GM12878 (cell line): Measurements from ENCODE around the gene WBP1L. TPM values are rescaled to one million over a fixed set of nuclear protein-coding genes. Genes with fewer than 3 reads are reported as not detected.
A peak's percentile ranks its signal among the peaks of the same experiment; 100 is the strongest.

Experiments used
- ATAC-seq: fragments of 200-7000 bp; cut with Tn5 transposase; 3 replicates; pipeline ENCODE4 v1.9.1; 2020; ENCODE audit warnings: mild to moderate bottlenecking, moderate library complexity
- BruUV-seq: library from RNA; stranded (reverse); fragments of 400-500 nt; replicated peaks from 2 replicates; lab custom pipeline; 2021; lab: Mats Ljungman, UMichigan
- CTCF ChIA-PET: fragments of 300-600 bp; sonication (Branson Sonifier 250); formaldehyde crosslinking; extraction: SDS; loops from one replicate; lab custom pipeline; 2021; ENCODE audit warnings: inconsistent platforms; lab: Yijun Ruan, JAX
- POLR2A ChIA-PET: fragments of 350-600 bp; formaldehyde crosslinking; extraction: SDS; loops from one replicate; lab custom pipeline; 2021; ENCODE audit warnings: inconsistent platforms; lab: Charles Lee
- RAD21 ChIA-PET: fragments of 300-600 bp; sonication (Branson Sonifier 250); formaldehyde crosslinking; loops from one replicate; lab custom pipeline; 2023; ENCODE audit warnings: antibody characterized with exemption; ENCODE audit not compliant: unreplicated experiment; lab: Charles Lee
- SMC1A ChIA-PET: fragments of 300-600 bp; sonication (Branson Sonifier 250); formaldehyde crosslinking; loops from one replicate; lab custom pipeline; 2023; ENCODE audit not compliant: unreplicated experiment, uncharacterized antibody; lab: Charles Lee
- DNase-seq: peaks from one replicate; pipeline ENCODE4 v3.0.0-alpha.2; 2011; ENCODE audit warnings: low read depth, low spot score
- FAIRE-seq: peaks from 3 replicates; lab custom pipeline; 2011; peaks lifted over from hg19 to GRCh38; lab: Jason Lieb, UNC
- H2AFZ ChIP-seq: 2 replicates; pipeline ENCODE4 v1.6.0; 2011; ENCODE audit warnings: low read depth, low read length, control low read depth; ENCODE audit not compliant: control insufficient read depth
- H3K27ac ChIP-seq: 2 replicates; pipeline ENCODE4 v1.5.1; 2011; ENCODE audit warnings: control low read depth; ENCODE audit not compliant: control insufficient read depth, insufficient read depth
- H3K27me3 ChIP-seq, 2 experiments: replicated peaks in 1 of 2; 2 replicates each; pipeline versions ENCODE4 v1.6.0 to v1.6.1; 2011; ENCODE audit warnings: low read length in 1 of 2; ENCODE audit not compliant: control insufficient read depth in 2 of 2, insufficient read depth in 2 of 2
- H3K36me3 ChIP-seq, 2 experiments: 2 replicates each; pipeline ENCODE4 v1.5.1; 2011; ENCODE audit warnings: low read length in 1 of 2; ENCODE audit not compliant: control insufficient read depth in 2 of 2, insufficient read depth in 2 of 2
- H3K4me1 ChIP-seq: 2 replicates; pipeline ENCODE4 v1.6.1; 2011; ENCODE audit warnings: mild to moderate bottlenecking, low read length, moderate library complexity, mixed read lengths; ENCODE audit not compliant: control insufficient read depth, insufficient read depth
- H3K4me2 ChIP-seq: 2 replicates; pipeline ENCODE4 v1.6.0; 2011; ENCODE audit warnings: control low read depth; ENCODE audit not compliant: control insufficient read depth, insufficient read depth
- H3K4me3 ChIP-seq: fragments of 200-600 bp; sonication (generic); 2 replicates; pipeline ENCODE4 v1.5.1; 2016
- H3K79me2 ChIP-seq: 2 replicates; pipeline ENCODE4 v1.6.0; 2011; ENCODE audit warnings: low read length; ENCODE audit not compliant: control insufficient read depth, insufficient read depth
- H3K9ac ChIP-seq: 2 replicates; pipeline ENCODE4 v1.8.0; 2011; ENCODE audit warnings: low read length, control low read depth, mixed read lengths; ENCODE audit not compliant: control insufficient read depth, insufficient read depth
- H3K9me3 ChIP-seq: replicated peaks from 3 replicates; pipeline ENCODE4 v1.5.1; 2011; ENCODE audit warnings: mild to moderate bottlenecking, low read length; ENCODE audit not compliant: control insufficient read depth, insufficient read depth
- H4K20me1 ChIP-seq: 2 replicates; pipeline ENCODE4 v1.6.0; 2011; ENCODE audit not compliant: control insufficient read depth, insufficient read depth
- BMI1 ChIP-seq: fragments of 450-650 bp; IDR thresholded peaks from 2 replicates; pipeline ENCODE4 v1.6.1; 2016; ENCODE audit warnings: mild to moderate bottlenecking, moderate library complexity, borderline replicate concordance
- CREM ChIP-seq: IDR thresholded peaks from 2 replicates; pipeline ENCODE4 v1.6.1; 2014; ENCODE audit warnings: antibody characterized with exemption, low read depth
- ETV6 ChIP-seq, 2 experiments: fragments of 450-650 bp in 1 of 2; IDR thresholded peaks in 1 of 2; conservative IDR thresholded peaks in 1 of 2; 2 replicates each; pipeline ENCODE4 v1.6.1; 2014; ENCODE audit warnings: antibody characterized with exemption in 1 of 2, borderline replicate concordance in 1 of 2, low read depth in 1 of 2, mild to moderate bottlenecking in 1 of 2, moderate library complexity in 1 of 2
- IKZF2 ChIP-seq, 2 experiments: fragments of 450-650 bp; IDR thresholded peaks; 2 replicates each; pipeline ENCODE4 v1.6.1; 2017; ENCODE audit warnings: mild to moderate bottlenecking in 2 of 2, moderate library complexity in 2 of 2
- NFIC ChIP-seq: IDR thresholded peaks from 2 replicates; pipeline ENCODE4 v1.6.1; 2012; ENCODE audit warnings: low read depth, mild to moderate bottlenecking, inconsistent platforms, low read length, moderate library complexity
- PML ChIP-seq: IDR thresholded peaks from 2 replicates; pipeline ENCODE4 v1.6.1; 2012; ENCODE audit warnings: low read length, inconsistent platforms
- SP1 ChIP-seq: IDR thresholded peaks from one replicate; pipeline ENCODE4 v1.6.1; 2011; ENCODE audit warnings: low read depth, low read length
- ZNF24 ChIP-seq: fragments of 450-650 bp; IDR thresholded peaks from 2 replicates; pipeline ENCODE4 v1.6.1; 2017; ENCODE audit warnings: antibody characterized with exemption, mild to moderate bottlenecking
- ZZZ3 ChIP-seq: IDR thresholded peaks from 2 replicates; pipeline ENCODE4 v1.6.1; 2011; ENCODE audit warnings: low read depth; ENCODE audit not compliant: control insufficient read depth, insufficient read length
- WGBS: methylation state at CpG from one replicate; pipeline ENCODE4 v1.1.6; 2016; ENCODE audit warnings: low lambda C conversion rate; ENCODE audit not compliant: insufficient replicate concordance, insufficient coverage; ENCODE audit errors: missing lambda C conversion rate; 5-methylcytosine and 5-hydroxymethylcytosine counted together
- in situ Hi-C: fragments of 300-500 bp; cut with MboI; formaldehyde crosslinking; loops from 9 replicates; pipeline ENCODE4 v1.14.3; 2018; ENCODE audit warnings: mixed read lengths
- intact Hi-C: fragments of 100-400 bp; cut with micrococcal nuclease; formaldehyde crosslinking; loops from one replicate; pipeline ENCODE4 v1.14.2; 2022; ENCODE audit not compliant: unreplicated experiment
- polyA plus RNA-seq, 11 experiments: library from polyadenylated mRNA; depleted of rRNA in 4 of 11; unstranded in 6 of 11; stranded (reverse) in 5 of 11; fragments of >200 nt; fragmentation: Nextera tagmentation in 4 of 11; fragmentation: Illumina TruSeq in 1 of 11; extraction: Ambion mirVana in 4 of 11; extraction: Trizol in 1 of 11; gene quantifications; 1 replicate in 1 of 11; 2 replicates in 10 of 11; pipeline versions ENCODE4 v1.2.1 to v1.2.3, GENCODE V29; 2011 to 2016; ENCODE audit warnings: inconsistent platforms in 2 of 11, missing spikeins in 2 of 11, low read depth in 1 of 11
- total RNA-seq, 4 experiments: library from RNA; depleted of rRNA in 3 of 4; stranded (reverse); fragments of >200 nt in 3 of 4; fragmentation: Illumina TruSeq in 1 of 4; extraction: Trizol in 1 of 4; gene quantifications; 2 replicates each; pipeline versions ENCODE4 v1.2.1 to v1.2.3, GENCODE V29; 2013 to 2021
- TF ChIP-seq, protein P1 (sequence below): IDR thresholded peaks from 2 replicates; pipeline ENCODE4 v1.6.1; 2012; ENCODE audit warnings: improper control_type of control experiment, low read depth, low read length; ENCODE audit not compliant: insufficient replicate concordance

Gene WBP1L
- total and polyA plus RNA-seq, 10 of the 15 experiments (the other 5 are each of a cell fraction or from before 2014, with no cell fraction given): 3.7 to 18.8 (median 12.3) TPM

DNA sequence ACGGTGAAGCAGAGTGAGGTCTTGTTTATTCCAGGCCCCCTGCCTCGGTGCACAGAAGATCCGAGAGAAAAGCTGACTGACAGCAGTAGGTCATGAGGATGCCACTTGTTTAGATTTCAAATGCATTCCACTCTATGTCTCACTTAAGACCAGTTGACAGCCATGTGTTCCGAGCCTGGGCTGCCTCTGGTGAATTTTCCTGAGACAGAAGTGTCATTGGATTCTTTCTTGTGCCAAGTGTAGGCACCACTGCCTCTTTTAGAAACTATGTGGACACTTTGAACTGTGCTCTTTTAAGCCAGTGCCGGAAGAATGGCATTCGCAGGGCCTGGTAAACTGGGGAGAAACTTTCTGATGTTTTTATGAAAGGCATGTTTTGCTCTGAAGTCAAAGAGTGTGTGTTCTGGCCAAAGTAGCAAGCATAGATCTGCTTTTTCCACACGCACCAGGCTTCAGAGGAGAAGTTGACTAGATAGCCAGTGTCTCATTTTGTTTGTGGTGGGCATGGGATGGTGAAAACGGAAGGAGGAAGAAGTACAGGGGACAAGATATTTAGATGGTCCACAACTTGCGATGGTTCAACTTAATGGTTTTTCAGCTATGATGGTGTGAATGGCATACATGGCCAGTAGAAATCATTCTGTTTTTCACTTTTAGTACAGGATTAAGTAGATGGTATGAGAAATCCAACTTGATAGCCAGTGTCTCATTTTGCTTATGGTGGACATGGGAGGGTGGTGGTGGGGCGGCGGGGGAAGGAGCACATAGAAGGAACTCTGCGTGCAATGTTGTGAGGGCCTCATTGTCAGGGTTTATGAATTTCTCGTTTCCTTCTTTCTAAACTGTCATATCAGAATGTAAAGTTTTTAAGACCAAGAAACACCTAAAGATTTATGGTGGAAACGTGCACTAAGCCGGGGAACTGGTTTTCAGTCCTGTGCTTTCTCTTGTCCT is 52.0 kb downstream of the WBP1L start:
- H3K9ac ChIP-seq: peak overlapping the region; percentile 55
- intact Hi-C loops: loop anchor here (5.0 kb wide), 1 partner anchor 43 kb away; no protein-coding TSS in a partner anchor
- H3K36me3 ChIP-seq: peaks cover 2 to 15% of the 10 kb centered on the region in 2 experiments; a peak in 2 of 4 replicates
- TF ChIP-seq ZZZ3 (no peak), PML (0 out of 2 replicates have a peak, but pooled peaks have one; percentile 18), CREM (0 out of 2 replicates have a peak, but pooled peaks have one; percentile 5), NFIC (peak; percentile 38; the same call in 1 of the 2 replicates), BMI1 (no peak), ZNF24 (no peak), ETV6 (conservative IDR thresholded peaks at IDR 0.05 in 1 of 2, IDR thresholded peaks at IDR 0.05 in 1 of 2; ENCODE audit: borderline replicate concordance in 1 of 2, low read depth in 1 of 2) (0 out of 4 replicates have a peak, but pooled peaks of 1 of the 2 experiments have one; percentile 14), SP1 (peak; percentile 18), IKZF2 (IDR thresholded peaks at IDR 0.05) (no peak)
- TF ChIP-seq, protein P1, sequence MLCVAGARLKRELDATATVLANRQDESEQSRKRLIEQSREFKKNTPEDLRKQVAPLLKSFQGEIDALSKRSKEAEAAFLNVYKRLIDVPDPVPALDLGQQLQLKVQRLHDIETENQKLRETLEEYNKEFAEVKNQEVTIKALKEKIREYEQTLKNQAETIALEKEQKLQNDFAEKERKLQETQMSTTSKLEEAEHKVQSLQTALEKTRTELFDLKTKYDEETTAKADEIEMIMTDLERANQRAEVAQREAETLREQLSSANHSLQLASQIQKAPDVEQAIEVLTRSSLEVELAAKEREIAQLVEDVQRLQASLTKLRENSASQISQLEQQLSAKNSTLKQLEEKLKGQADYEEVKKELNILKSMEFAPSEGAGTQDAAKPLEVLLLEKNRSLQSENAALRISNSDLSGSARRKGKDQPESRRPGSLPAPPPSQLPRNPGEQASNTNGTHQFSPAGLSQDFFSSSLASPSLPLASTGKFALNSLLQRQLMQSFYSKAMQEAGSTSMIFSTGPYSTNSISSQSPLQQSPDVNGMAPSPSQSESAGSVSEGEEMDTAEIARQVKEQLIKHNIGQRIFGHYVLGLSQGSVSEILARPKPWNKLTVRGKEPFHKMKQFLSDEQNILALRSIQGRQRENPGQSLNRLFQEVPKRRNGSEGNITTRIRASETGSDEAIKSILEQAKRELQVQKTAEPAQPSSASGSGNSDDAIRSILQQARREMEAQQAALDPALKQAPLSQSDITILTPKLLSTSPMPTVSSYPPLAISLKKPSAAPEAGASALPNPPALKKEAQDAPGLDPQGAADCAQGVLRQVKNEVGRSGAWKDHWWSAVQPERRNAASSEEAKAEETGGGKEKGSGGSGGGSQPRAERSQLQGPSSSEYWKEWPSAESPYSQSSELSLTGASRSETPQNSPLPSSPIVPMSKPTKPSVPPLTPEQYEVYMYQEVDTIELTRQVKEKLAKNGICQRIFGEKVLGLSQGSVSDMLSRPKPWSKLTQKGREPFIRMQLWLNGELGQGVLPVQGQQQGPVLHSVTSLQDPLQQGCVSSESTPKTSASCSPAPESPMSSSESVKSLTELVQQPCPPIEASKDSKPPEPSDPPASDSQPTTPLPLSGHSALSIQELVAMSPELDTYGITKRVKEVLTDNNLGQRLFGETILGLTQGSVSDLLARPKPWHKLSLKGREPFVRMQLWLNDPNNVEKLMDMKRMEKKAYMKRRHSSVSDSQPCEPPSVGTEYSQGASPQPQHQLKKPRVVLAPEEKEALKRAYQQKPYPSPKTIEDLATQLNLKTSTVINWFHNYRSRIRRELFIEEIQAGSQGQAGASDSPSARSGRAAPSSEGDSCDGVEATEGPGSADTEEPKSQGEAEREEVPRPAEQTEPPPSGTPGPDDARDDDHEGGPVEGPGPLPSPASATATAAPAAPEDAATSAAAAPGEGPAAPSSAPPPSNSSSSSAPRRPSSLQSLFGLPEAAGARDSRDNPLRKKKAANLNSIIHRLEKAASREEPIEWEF: no peak
- ChIA-PET POLR2A (interaction anchor here (0.5 to 1.9 kb wide), 2 partner anchors 8 to 75 kb away, joined by 3 to 5 read pairs; no protein-coding TSS in a partner anchor), CTCF (interaction anchor here (0.7 to 1.6 kb wide), 6 partner anchors 11 to 538 kb away, joined by 3 to 4 read pairs (median 3); no protein-coding TSS in a partner anchor), SMC1A (interaction anchor here (1.0 to 1.5 kb wide), 3 partner anchors 9 to 76 kb away, joined by 3 to 4 read pairs (median 4); partner anchors contain the start of gene WBP1L), RAD21 (no interaction called here)
- ATAC-seq: peak; percentile 50
- no peak for DNase-seq
- no peaks in the 10 kb centered on the region for H3K9me3 ChIP-seq
- peak overlapping the region; percentile 70 for H3K4me2 ChIP-seq
- peak overlapping the region; percentile 42 for H2AFZ ChIP-seq
- peaks cover 16% of the 10 kb centered on the region for H3K4me1 ChIP-seq
- no peaks in the 10 kb centered on the region for H3K27me3 ChIP-seq
- 86% methylated on average over 15 of the region's 15 CpGs for WGBS
- H4K20me1 ChIP-seq: no peaks in the 10 kb centered on the region
- in situ Hi-C loops: no loop called here
- no peak for FAIRE-seq
- peak overlapping the region; percentile 30; the same call in 1 of the 2 replicates for H3K4me3 ChIP-seq
- H3K27ac ChIP-seq: peak overlapping the region; percentile 87
- H3K79me2 ChIP-seq: peaks cover 12% of the 10 kb centered on the region
- no TSS peak for BruUV-seq
